GM12878 (cell line): Measurements from ENCODE around the gene DPM2. TPM values are rescaled to one million over a fixed set of nuclear protein-coding genes. Genes with fewer than 3 reads are reported as not detected.

Experiments used
- BACH1 ChIP-seq: fragments of 450-650 bp; IDR thresholded peaks from 2 replicates; pipeline ENCODE4 v1.6.1; 2017; ENCODE audit warnings: mild to moderate bottlenecking, borderline replicate concordance
- BHLHE40 ChIP-seq, 2 experiments: fragments of 450-650 bp in 1 of 2; IDR thresholded peaks; 2 replicates each; pipeline ENCODE4 v1.6.1; 2011 to 2017; ENCODE audit warnings: low read depth in 2 of 2, borderline replicate concordance in 1 of 2, improper control_type of control experiment in 1 of 2, low read length in 1 of 2, mild to moderate bottlenecking in 1 of 2
- CEBPB ChIP-seq, 2 experiments: fragments of 150-350 bp in 1 of 2; IDR thresholded peaks; 2 replicates each; pipeline ENCODE4 v1.6.1; 2012 to 2014; ENCODE audit warnings: low read depth in 2 of 2, low read length in 2 of 2, borderline replicate concordance in 1 of 2, inconsistent platforms in 1 of 2
- CTCF ChIP-seq, 3 experiments: IDR thresholded peaks in 2 of 3; conservative IDR thresholded peaks in 1 of 3; 2 replicates each; pipeline ENCODE4 v1.5.1; 2011; ENCODE audit warnings: low read depth in 3 of 3, low read length in 3 of 3, mild to moderate bottlenecking in 3 of 3, control low read depth in 2 of 3, moderate library complexity in 2 of 3, inconsistent platforms in 1 of 3, mixed read lengths in 1 of 3; ENCODE audit not compliant: control insufficient read depth in 2 of 3, insufficient read depth in 1 of 3; ENCODE audit errors: extremely low read depth in 1 of 3
- EED ChIP-seq: sonication (generic); IDR thresholded peaks from 2 replicates; pipeline ENCODE4 v1.6.1; 2016; ENCODE audit warnings: antibody characterized with exemption, low read depth
- EGR1 ChIP-seq, 2 experiments: IDR thresholded peaks; 1 replicate in 1 of 2; 2 replicates in 1 of 2; pipeline ENCODE4 v1.6.1; 2011 to 2012; ENCODE audit warnings: low read depth in 2 of 2, low read length in 2 of 2, borderline replicate concordance in 1 of 2, mild to moderate bottlenecking in 1 of 2, moderate library complexity in 1 of 2
- EP300 ChIP-seq, 2 experiments: fragments of 150-350 bp in 1 of 2; IDR thresholded peaks; 2 replicates each; pipeline ENCODE4 v1.6.1; 2011 to 2012; ENCODE audit warnings: low read depth in 2 of 2, low read length in 2 of 2, borderline replicate concordance in 1 of 2, improper control_type of control experiment in 1 of 2, inconsistent platforms in 1 of 2; ENCODE audit not compliant: control insufficient read depth in 1 of 2
- GATAD2B ChIP-seq: fragments of 450-650 bp; conservative IDR thresholded peaks from 2 replicates; pipeline ENCODE4 v1.6.1; 2017; ENCODE audit warnings: low read depth, mild to moderate bottlenecking, moderate library complexity
- IKZF1 ChIP-seq: fragments of 450-650 bp; conservative IDR thresholded peaks from 2 replicates; pipeline ENCODE4 v1.6.1; 2017; ENCODE audit warnings: antibody characterized with exemption, mild to moderate bottlenecking
- KDM1A ChIP-seq: fragments of 200-600 bp; sonication (generic); IDR thresholded peaks from 2 replicates; pipeline ENCODE4 v1.6.1; 2016; ENCODE audit warnings: borderline replicate concordance
- NFXL1 ChIP-seq: fragments of 450-650 bp; IDR thresholded peaks from 2 replicates; pipeline ENCODE4 v1.6.1; 2017; ENCODE audit warnings: antibody characterized with exemption, mild to moderate bottlenecking, borderline replicate concordance
- NR2C1 ChIP-seq: fragments of 450-650 bp; IDR thresholded peaks from 2 replicates; pipeline ENCODE4 v1.6.1; 2017; ENCODE audit warnings: antibody characterized with exemption, mild to moderate bottlenecking, moderate library complexity
- NR2F1 ChIP-seq: fragments of 450-650 bp; conservative IDR thresholded peaks from 2 replicates; pipeline ENCODE4 v1.6.1; 2017; ENCODE audit warnings: mild to moderate bottlenecking
- PML ChIP-seq: IDR thresholded peaks from 2 replicates; pipeline ENCODE4 v1.6.1; 2012; ENCODE audit warnings: low read length, inconsistent platforms
- POLR2AphosphoS2 ChIP-seq: IDR thresholded peaks from 2 replicates; pipeline ENCODE4 v1.6.1; 2011; ENCODE audit warnings: low read depth, mild to moderate bottlenecking, low read length, improper control_type of control experiment, moderate library complexity
- POU2F2 ChIP-seq: IDR thresholded peaks from 3 replicates; pipeline ENCODE4 v1.6.1; 2011; ENCODE audit warnings: low read depth, mild to moderate bottlenecking, low read length, borderline replicate concordance
- PRDM15 ChIP-seq: fragments of 450-650 bp; formaldehyde crosslinking; IDR thresholded peaks from 2 replicates; pipeline ENCODE4 v1.4.0; 2020; ENCODE audit warnings: mild to moderate bottlenecking, moderate library complexity
- RFX5 ChIP-seq: IDR thresholded peaks from 2 replicates; pipeline ENCODE4 v1.6.1; 2011; ENCODE audit warnings: low read depth, low read length, improper control_type of control experiment
- SMC3 ChIP-seq: IDR thresholded peaks from 2 replicates; pipeline ENCODE4 v1.6.1; 2011; ENCODE audit warnings: low read length, improper control_type of control experiment, borderline replicate concordance
- TBL1XR1 ChIP-seq: IDR thresholded peaks from 2 replicates; pipeline ENCODE4 v1.6.1; 2012; ENCODE audit warnings: low read depth, low read length, improper control_type of control experiment
- TCF12 ChIP-seq: IDR thresholded peaks from 2 replicates; pipeline ENCODE4 v1.6.1; 2011; ENCODE audit warnings: low read depth, mild to moderate bottlenecking, low read length
- ZZZ3 ChIP-seq: IDR thresholded peaks from 2 replicates; pipeline ENCODE4 v1.6.1; 2011; ENCODE audit warnings: low read depth; ENCODE audit not compliant: control insufficient read depth, insufficient read length
- polyA plus RNA-seq, 11 experiments: library from polyadenylated mRNA; depleted of rRNA in 4 of 11; unstranded in 6 of 11; stranded (reverse) in 5 of 11; fragments of >200 nt; fragmentation: Nextera tagmentation in 4 of 11; fragmentation: Illumina TruSeq in 1 of 11; extraction: Ambion mirVana in 4 of 11; extraction: Trizol in 1 of 11; gene quantifications; 1 replicate in 1 of 11; 2 replicates in 10 of 11; pipeline versions ENCODE4 v1.2.1 to v1.2.3, GENCODE V29; 2011 to 2016; ENCODE audit warnings: inconsistent platforms in 2 of 11, missing spikeins in 2 of 11, low read depth in 1 of 11
- total RNA-seq, 4 experiments: library from RNA; depleted of rRNA in 3 of 4; stranded (reverse); fragments of >200 nt in 3 of 4; fragmentation: Illumina TruSeq in 1 of 4; extraction: Trizol in 1 of 4; gene quantifications; 2 replicates each; pipeline versions ENCODE4 v1.2.1 to v1.2.3, GENCODE V29; 2013 to 2021
- TF ChIP-seq, protein P1 (sequence below): IDR thresholded peaks from 2 replicates; pipeline ENCODE4 v1.6.1; 2012; ENCODE audit warnings: low read length, inconsistent platforms

Gene DPM2
- total and polyA plus RNA-seq, 10 of the 15 experiments (the other 5 are each of a cell fraction or from before 2014, with no cell fraction given): 22.7 to 77.9 (median 44.7) TPM

DNA sequence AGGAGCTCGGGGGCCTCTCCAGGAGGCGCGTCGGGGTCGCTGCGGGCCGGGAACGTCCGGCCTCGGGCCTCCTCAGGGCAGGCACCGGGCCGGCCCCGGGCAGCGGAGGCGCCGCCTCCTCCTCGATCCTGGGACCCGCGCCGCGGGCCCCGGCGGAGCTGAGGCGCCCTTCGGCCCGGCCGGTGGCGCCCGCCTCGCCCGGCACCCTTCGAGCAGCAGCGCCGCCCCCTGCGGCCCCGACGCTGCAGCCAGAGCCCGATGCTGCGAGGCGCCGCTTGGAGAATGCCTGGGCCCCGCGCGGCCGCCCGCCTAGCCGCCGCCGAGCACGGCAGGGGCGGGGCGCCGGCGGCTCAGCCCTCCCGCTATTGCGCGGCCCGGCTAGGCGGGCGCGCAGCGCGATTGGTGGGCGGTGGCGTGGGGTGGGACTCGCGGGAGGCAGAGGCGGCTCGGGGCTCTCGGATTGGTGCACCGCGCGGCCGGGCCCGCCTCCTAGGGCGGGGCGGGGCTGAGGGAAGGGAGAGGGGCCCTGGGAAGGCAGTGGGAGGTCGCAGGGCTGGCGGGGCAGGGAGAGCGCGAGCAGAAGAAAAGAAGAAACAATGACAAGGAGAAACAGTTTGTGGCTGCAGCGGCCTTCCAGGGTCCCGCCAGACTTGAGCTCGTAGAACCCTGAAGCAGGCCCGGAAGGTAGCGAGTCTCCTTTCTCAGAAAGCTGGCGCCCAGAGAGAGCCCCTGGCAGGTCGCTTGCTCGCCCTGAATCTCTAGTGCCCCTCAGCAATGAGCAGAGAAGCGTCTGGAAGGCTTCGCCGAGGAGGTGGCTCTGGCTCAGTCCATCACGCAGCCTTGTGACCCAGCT lies 43.3 kb upstream of the DPM2 start, which contains the start of gene EEIG1 (continued):
- TF ChIP-seq RFX5: no peak
- TF ChIP-seq NR2C1: no peak
- TF ChIP-seq NFXL1: no peak
- peak; percentile 66; the same call in 1 of the 2 replicates for TF ChIP-seq NR2F1
- TF ChIP-seq EED: no peak
- TF ChIP-seq KDM1A: no peak
- no peak for TF ChIP-seq PML
- TF ChIP-seq EP300 (IDR thresholded peaks at IDR 0.05; ENCODE audit: borderline replicate concordance in 1 of 2, control insufficient read depth in 1 of 2, low read depth in 2 of 2, low read length in 2 of 2): no peak
- no peak for TF ChIP-seq CEBPB (IDR thresholded peaks at IDR 0.05; ENCODE audit: borderline replicate concordance in 1 of 2, low read depth in 2 of 2, low read length in 2 of 2)
- TF ChIP-seq EGR1 (IDR thresholded peaks at IDR 0.05; ENCODE audit: borderline replicate concordance in 1 of 2, low read depth in 2 of 2, low read length in 2 of 2): no peak
- TF ChIP-seq POLR2AphosphoS2: 0 out of 2 replicates have a peak, but pooled peaks have one; percentile 67
- TF ChIP-seq POU2F2: no peak
- peak; percentile 83 for TF ChIP-seq GATAD2B
- peak; percentile 73 for TF ChIP-seq IKZF1
- TF ChIP-seq TCF12: peak; percentile 36; the same call in 1 of the 2 replicates
- TF ChIP-seq PRDM15 (CRISPR knock-in tag): no peak
- TF ChIP-seq ZZZ3: no peak
- TF ChIP-seq TBL1XR1: no peak
- peak; percentile 43; the same call in 1 of the 2 replicates for TF ChIP-seq BACH1
- TF ChIP-seq CTCF (IDR thresholded peaks at IDR 0.05 in 2 of 3, conservative IDR thresholded peaks at IDR 0.05 in 1 of 3; ENCODE audit: control insufficient read depth in 2 of 3, extremely low read depth in 1 of 3, insufficient read depth in 1 of 3, low read depth in 3 of 3, low read length in 3 of 3): no peak
- peak; percentile 13 to 52; a peak in 2 of 4 replicates for TF ChIP-seq BHLHE40 (IDR thresholded peaks at IDR 0.05; ENCODE audit: borderline replicate concordance in 1 of 2, low read depth in 2 of 2, low read length in 1 of 2)
- TF ChIP-seq, protein P1, sequence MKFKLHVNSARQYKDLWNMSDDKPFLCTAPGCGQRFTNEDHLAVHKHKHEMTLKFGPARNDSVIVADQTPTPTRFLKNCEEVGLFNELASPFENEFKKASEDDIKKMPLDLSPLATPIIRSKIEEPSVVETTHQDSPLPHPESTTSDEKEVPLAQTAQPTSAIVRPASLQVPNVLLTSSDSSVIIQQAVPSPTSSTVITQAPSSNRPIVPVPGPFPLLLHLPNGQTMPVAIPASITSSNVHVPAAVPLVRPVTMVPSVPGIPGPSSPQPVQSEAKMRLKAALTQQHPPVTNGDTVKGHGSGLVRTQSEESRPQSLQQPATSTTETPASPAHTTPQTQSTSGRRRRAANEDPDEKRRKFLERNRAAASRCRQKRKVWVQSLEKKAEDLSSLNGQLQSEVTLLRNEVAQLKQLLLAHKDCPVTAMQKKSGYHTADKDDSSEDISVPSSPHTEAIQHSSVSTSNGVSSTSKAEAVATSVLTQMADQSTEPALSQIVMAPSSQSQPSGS: no peak
- TF ChIP-seq SMC3: no peak
